LoVo (cell line): ENCODE measurements around the gene NACAD.
A peak's percentile ranks its signal among the peaks of the same experiment; 100 is the strongest.

Source experiments
- DNase-seq: peaks from one replicate; pipeline ENCODE4 v3.0.0-alpha.2; 2016; ENCODE audit warnings: low spot score

The NACAD gene

GRCh38 chr7:45092100-45092930 lies 3.5 kb upstream of the NACAD start:
- peak; percentile 35 for DNase-seq

DNA sequence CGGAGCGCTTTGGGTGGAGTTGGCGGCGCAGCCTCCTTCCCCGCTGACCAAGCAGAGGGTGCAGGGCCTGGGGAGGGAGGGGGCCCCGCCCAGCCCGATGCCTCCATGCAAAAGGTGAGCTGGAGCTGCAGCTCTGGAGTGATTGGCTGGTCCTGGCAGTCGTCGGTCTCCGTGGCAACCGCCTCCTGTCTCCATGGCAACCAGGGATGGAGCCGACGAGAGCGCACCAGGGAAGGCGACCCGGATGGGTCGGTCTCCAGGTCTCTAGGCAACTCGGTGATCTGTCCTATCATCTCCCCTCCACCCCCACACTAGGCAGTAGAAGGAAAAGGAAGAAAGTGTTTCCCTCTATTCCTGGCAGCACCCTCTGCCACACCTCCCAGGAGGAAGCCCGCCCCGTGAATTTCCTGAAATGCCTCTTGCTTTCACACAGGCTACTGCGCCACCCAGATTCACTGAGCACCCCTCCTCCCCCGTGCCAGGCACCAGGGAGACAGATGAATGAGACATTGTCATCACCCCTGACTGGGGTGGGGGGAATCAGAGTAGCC lies 647 bp upstream of the NACAD start:
- DNase-seq = peak; percentile 32

DNA sequence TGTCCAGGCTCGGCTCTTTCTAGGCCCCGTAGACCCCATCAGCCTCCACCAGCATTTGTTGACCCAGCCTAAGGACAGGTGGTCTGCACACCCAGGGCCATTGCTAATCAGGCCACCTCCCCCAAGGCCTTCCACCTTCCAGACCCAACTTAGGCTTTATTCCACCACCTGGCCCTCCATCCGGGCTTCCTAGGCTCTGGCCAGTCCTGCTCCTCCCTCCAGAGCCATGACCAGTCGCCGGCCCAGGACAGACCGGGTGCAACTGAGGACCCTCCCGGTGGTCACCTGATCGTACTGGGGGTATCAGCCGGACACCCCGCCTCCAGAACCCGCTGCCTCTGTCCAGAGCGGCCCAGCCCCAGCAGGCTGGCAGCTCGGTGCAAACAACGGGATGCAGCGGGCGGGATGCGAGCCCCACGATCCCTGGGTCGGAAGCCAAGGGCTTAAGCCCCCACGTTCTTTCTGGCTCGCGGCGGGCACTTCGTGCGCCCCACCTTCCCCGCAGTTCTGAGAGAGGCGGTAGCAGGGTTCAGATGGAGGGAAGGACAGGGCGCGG lies 545 bp downstream of the NACAD start:
- no peak for DNase-seq

DNA sequence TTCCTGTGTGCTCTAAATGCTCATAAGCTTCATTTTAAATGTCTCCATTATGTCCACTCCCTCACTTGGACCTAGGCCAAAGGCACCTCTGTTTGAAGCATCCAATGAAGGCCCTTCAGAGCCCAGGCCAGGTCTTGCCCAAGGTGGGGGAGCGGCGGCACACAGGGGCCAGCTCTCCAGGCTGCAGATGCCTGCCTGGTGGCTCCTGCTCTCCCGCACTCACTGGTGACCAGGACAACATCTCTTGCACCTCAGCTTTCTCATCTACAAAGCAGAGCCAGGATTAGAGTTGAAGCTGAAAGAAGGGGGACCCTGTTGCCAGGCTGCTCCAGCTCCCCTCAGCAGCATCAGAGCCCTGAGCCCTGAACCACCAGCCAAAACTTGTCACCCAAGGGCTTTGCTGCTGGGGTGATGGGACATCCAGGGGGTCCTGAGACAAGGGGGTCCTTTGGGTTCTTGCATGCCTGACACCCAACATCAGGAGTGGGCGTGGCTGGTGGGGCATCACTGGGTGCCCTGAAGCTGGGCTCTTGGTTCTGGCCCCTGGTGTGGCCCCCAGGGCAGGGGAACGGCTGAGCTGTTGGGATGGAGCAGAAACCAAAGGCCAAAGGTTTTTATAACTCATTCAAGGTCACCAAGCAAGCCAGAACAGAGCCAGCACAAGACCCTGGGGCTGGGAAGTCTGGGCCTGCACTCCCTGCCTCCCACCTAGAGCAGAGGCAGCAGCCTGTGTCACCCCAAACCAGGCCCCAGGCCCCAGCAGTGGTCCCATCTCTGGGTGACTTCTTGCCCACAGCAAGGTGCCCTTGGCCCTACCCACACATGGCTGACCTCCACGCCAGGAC lies 1.2 kb downstream of the NACAD start:
- DNase-seq = no peak

GRCh38 chr7:45086331-45087065 lies 2.3 kb downstream of the NACAD start:
- DNase-seq = no peak

DNA sequence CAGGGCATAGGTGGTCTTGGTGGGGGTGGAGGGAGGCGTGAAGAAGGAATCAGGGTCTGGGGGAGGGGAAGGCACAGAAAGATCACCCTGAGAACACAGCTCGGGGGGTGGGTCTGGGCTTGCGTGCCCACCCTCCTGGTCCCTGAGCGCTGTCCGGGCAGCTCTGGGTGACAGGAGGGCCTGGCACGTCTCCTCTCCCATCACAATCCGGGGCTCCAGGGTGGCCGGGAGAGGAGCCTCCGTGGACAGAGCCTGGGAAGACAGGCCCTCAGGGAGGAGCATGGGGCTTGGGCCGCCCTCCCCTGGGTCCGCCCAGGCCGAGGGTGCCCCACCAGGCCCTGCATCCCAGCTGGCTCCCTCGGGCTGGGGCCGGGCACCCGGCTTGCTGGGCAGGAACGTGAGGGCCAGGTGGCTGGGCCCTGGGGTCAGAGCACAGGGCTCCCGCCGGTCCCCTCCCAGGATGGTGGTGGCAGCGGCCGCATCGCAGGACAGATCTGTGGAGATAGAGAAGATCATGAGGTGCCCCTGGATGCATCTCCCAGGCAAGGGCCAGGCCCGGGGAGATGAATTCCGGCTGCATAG lies 3.1 kb downstream of the NACAD start:
- no peak for DNase-seq

DNA sequence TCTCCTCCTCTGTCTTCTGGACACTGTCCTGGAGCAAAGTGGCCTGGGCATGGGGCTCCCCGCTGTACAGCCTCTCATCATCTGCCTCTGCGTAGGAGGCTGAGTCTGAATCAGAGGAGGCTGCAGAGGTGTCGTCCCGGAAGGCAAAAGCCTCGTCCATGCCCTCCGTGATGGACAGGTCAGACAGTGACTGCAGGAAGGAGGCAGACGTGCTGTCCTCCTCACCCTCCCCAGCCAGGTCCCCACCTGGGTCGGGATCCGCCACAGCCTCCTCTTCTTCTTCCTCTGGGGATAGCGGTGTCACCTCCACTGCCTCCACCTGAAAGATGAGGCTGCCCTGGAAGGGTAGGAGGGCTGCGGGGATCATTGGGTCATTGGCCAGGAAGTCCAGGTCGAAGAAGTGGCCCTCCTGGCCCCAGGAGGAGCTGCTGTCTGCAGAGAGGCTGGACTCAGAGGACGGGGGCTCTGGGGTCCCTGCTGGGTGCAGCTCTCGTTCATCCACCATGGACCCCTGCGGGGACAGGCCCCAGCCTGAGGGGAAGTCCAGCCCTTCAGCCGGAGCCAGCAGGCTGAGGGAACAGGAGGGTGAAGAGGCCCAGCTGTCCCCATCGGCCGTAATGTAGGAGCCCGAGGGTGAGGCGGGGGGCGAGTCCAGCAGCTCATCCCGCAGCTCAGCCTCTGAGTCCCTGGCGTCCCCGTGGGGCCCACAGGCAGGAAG lies 3.7 kb downstream of the NACAD start:
- no peak for DNase-seq

DNA sequence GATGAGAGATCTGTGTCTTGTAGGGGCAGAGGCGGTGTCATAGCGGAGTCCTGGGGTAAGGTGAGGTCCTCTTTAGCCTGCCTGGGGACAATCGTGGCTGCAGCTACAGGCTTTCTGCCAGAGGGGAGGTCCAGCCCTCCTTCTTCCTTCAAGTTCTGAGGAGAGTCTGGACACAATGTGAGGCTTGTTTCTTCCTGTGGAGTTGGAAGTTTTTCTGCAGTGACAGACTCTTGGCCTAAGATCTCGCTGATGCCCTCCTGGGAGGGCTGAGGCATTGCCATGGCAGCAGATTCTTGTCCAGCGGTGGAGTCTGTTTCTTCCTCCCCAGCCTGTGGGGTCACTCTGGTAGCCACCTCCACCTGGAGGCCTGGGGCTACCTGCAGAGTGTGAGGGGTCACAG lies 4.4 kb downstream of the NACAD start:
- no peak for DNase-seq

- peak; percentile 33 for DNase-seq
Measured at GRCh38 chr7:45082831-45083331, 5.9 kb downstream of the NACAD start.

- no peak for DNase-seq
Measured at GRCh38 chr7:45082031-45082830, 6.5 kb downstream of the NACAD start.

DNA sequence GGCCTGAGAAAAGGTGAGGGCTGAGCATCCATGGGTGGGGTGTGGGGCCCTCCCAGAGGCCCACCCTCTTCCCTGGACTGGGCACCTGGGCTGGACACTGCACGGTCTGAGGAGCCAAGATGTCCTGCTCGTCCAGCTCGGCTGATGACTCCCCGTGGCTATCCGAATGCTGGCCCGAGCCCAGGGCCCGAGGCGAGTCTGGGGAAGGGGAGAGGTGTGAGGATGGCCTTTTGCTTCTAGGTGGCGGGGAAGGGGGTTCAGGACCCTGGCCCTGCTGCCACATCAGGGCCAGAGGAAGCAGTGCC lies 7.1 kb downstream of the NACAD start:
- DNase-seq = no peak

- DNase-seq = no peak
Measured at GRCh38 chr7:45080958-45081669, 7.7 kb downstream of the NACAD start.

GRCh38 chr7:45080265-45080957 lies 8.4 kb downstream of the NACAD start:
- DNase-seq = no peak

DNA sequence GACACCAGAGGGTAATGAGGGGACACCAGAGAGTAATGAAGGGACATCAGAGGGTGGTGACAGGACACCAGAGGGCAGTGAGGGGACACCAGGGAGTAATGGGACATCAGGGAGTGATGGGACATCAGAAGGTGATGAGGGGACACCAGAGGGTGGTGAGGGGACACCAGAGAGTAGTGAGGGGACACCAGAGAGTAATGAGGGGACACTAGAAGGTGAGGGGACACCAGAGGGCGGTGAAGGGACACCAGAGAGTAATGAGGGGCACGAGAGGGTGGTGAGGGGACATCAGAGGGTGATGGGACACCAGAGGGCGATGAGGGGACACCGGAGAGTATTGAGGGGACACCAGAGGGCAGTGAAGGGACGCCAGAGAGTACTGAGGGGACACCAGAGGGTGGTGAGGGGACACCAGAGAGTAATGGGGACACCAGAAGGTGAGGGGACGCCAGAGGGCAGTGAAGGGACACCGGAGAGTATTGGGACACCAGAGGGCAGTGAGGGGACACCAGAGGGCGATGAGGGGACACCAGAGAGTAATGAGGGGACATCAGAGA lies 10.6 kb downstream of the NACAD start:
- no peak for DNase-seq

GRCh38 chr7:45077579-45077978 lies 11.2 kb downstream of the NACAD start:
- DNase-seq = no peak

DNA sequence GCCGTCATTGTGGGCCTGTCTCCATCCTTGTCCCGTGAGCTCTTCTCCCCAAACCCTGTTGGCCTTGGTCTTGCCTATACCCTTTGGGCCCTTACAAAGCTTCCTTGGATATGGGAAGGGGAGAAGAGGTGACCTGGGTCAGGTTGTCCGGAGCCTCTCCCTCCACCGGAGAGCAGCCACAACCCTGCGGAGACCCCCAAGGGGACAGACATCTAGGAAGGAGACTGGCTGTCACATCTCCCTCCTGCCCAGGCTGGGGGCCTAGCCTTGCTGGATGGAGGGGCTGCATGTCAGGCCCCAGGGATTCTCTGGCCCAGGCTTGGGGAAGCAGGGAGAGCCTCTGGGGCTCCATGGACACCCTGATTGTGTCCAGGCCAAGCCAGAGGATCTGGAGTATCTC lies 11.8 kb downstream of the NACAD start:
- no peak for DNase-seq

- no peak for DNase-seq
Measured at GRCh38 chr7:45075871-45076796, 12.6 kb downstream of the NACAD start.

GRCh38 chr7:45075355-45075644 lies 13.5 kb downstream of the NACAD start:
- no peak for DNase-seq
